SJCRH30 (cell line): Measurements from ENCODE around the gene COL19A1. TPM values are rescaled to one million over a fixed set of nuclear protein-coding genes. Genes with fewer than 3 reads are reported as not detected.

Experiments used
- DNase-seq, 2 experiments: peaks; one replicate each; pipeline ENCODE4 v3.0.0-alpha.2; 2015 to 2020
- H3K27ac ChIP-seq: fragments of 250-450 bp; sonication (Bioruptor Pico); 2 replicates; pipeline ENCODE4 v1.5.1; 2020; ENCODE audit warnings: mild to moderate bottlenecking, moderate library complexity
- H3K27me3 ChIP-seq: fragments of 250-450 bp; sonication (Bioruptor Pico); 2 replicates; pipeline ENCODE4 v1.5.1; 2020; ENCODE audit warnings: mild to moderate bottlenecking, moderate library complexity
- H3K36me3 ChIP-seq: fragments of 250-450 bp; sonication (Bioruptor Pico); 2 replicates; pipeline ENCODE4 v1.5.1; 2020; ENCODE audit warnings: mild to moderate bottlenecking, moderate library complexity
- H3K4me1 ChIP-seq: fragments of 250-450 bp; sonication (Bioruptor Pico); 2 replicates; pipeline ENCODE4 v1.5.1; 2020; ENCODE audit warnings: mild to moderate bottlenecking, moderate library complexity
- H3K4me3 ChIP-seq: fragments of 250-450 bp; sonication (Bioruptor Pico); 2 replicates; pipeline ENCODE4 v1.5.1; 2020; ENCODE audit warnings: mild to moderate bottlenecking, moderate library complexity
- H3K9me3 ChIP-seq: fragments of 250-450 bp; sonication (Bioruptor Pico); replicated peaks from 2 replicates; pipeline ENCODE4 v1.5.1; 2020; ENCODE audit warnings: mild to moderate bottlenecking, moderate library complexity
- total RNA-seq: library from RNA; depleted of rRNA; stranded (reverse); fragments of >200 nt; shearing (Covaris generic); gene quantifications from 2 replicates; pipeline ENCODE4 v1.2.3, GENCODE V29; 2014

The COL19A1 gene
- total RNA-seq, 1 experiment from 2014 or later: 7.3 TPM

DNA sequence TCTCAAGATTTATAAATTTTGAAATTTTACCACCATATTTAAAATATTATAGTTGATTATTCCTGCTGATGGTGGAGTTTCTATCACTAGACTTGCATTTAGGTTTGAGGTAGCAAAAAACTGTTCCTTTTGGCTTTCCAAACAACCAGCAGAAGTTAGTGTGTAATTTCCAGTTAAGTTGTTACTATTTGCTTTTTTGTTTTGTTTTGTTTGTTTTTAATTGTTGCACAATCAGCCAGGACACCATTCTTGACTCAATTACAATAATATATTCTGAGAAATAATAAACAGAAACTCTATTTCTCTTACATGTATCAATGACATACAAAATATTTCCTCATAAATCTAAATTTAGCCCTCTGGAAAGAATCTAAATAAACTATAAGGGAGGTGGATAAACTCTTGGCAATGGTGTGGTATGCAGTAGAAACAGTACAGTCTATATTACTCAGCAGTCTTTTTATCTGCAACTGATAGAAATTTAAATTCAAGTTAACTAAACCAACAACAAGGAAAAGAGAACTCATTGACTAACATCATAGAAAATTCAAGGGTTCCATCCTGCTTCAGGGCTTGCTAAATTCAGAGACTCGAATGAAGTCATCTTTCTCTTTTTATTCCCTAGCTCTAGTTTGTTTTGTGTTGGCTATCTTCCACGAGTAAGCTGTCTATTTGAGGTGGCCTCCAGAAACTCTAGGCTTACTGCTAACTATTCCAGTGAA is 19.4 kb upstream of the COL19A1 start:
- peaks cover 2% of the 10 kb centered on the region; the same call in 1 of the 2 replicates for H3K9me3 ChIP-seq
- H3K4me1 ChIP-seq: peaks cover 12% of the 10 kb centered on the region
- no peak overlapping the region for H3K27ac ChIP-seq
- H3K27me3 ChIP-seq: no peaks in the 10 kb centered on the region
- DNase-seq: no peak
- no peak overlapping the region for H3K4me3 ChIP-seq
- H3K36me3 ChIP-seq: no peaks in the 10 kb centered on the region

DNA sequence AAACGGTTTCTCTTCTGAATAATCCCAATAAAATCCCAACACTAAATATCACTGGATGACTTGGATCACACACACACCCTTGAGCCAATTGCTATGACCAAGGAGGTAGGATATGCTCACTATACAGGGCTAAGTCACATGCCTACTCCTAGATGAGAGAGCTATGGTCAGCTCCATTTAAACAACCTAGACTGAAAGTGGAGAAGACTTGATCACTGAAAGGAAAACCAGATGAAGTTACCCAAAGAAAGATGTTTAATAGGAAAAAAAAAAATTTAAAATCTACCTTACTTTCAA is 18.9 kb upstream of the COL19A1 start:
- Histone ChIP-seq H3K4me3 (no peak overlapping the region), H3K9me3 (peaks cover 3% of the 10 kb centered on the region), H3K27me3 (no peaks in the 10 kb centered on the region), H3K27ac (no peak overlapping the region), H3K4me1 (peaks cover 12% of the 10 kb centered on the region), H3K36me3 (no peaks in the 10 kb centered on the region)
- DNase-seq: no peak

DNA sequence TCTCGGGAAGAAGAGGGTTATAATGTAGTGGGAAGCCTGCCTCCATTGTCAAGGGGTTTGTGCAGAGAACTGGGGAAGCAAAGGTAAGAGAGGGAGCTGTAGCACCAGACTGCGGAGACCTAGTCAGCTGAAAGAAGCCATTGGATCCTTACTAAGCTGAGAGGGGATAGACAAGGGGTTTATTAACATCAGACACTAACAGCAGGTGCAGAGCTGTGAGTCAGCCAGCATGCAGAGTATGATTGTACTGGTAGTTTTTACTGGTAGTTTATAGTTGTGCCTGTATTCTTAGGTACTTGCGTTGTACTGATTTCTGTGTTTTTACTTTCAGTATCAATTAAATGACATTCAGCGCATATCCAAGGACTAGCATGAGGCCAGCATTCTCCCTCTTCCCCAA is 17.8 kb upstream of the COL19A1 start:
- H3K4me1 ChIP-seq: peaks cover 12% of the 10 kb centered on the region
- no peak overlapping the region for H3K4me3 ChIP-seq
- no peaks in the 10 kb centered on the region for H3K27me3 ChIP-seq
- H3K36me3 ChIP-seq: no peaks in the 10 kb centered on the region
- peaks cover 10% of the 10 kb centered on the region for H3K9me3 ChIP-seq
- peak; percentile 36 to 74 for DNase-seq
- H3K27ac ChIP-seq: no peak overlapping the region; the same call in 1 of the 2 replicates

DNA sequence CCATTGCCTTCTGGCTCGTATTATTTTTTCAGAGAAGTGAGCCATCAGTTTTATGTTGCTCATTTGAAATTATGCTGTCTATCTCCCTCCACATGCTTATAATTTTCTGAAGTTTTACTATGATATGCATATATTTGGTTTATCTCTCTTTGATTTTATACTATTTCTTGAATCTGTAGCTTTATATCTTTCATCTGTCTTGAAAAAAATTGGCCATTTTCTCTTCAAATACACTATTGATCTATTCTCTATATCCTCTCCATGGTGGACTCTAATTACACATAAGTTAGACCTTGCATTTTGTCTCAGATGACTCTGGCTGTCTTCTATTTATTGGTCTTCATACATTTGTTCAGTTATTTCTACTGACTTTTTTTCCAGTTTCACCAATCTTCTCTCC is 13.7 kb upstream of the COL19A1 start:
- Histone ChIP-seq H3K4me3 (no peak overlapping the region), H3K27me3 (no peaks in the 10 kb centered on the region), H3K27ac (no peak overlapping the region), H3K9me3 (peaks cover 10% of the 10 kb centered on the region), H3K36me3 (no peaks in the 10 kb centered on the region; the same call in 1 of the 2 replicates), H3K4me1 (peaks cover 7% of the 10 kb centered on the region)
- DNase-seq: no peak

DNA sequence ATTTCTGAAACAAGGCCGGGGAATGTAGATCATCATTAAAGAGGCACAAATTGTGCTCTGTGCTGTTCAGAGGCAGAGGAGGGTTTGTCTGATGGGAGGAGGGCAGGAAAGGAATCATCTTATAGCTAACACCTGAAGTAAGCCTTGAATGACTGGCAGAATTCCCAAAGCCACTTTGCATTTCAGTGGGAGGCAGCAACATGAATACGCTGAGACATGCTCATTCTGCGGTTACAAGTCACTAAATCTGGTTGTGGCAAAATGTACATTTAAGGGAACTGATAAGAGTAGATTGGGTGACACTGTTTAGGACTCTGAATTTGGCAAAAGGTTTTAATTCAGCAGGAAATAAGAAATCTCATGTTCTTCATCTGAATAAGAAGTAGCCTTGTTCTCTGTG is 4.4 kb upstream of the COL19A1 start:
- DNase-seq: peak in 1 of 2 experiments; percentile 51
- no peak overlapping the region for H3K4me3 ChIP-seq
- no peaks in the 10 kb centered on the region for H3K27me3 ChIP-seq
- H3K27ac ChIP-seq: no peak overlapping the region
- no peaks in the 10 kb centered on the region for H3K36me3 ChIP-seq
- peaks cover 36% of the 10 kb centered on the region for H3K4me1 ChIP-seq
- no peaks in the 10 kb centered on the region; the same call in 1 of the 2 replicates for H3K9me3 ChIP-seq

DNA sequence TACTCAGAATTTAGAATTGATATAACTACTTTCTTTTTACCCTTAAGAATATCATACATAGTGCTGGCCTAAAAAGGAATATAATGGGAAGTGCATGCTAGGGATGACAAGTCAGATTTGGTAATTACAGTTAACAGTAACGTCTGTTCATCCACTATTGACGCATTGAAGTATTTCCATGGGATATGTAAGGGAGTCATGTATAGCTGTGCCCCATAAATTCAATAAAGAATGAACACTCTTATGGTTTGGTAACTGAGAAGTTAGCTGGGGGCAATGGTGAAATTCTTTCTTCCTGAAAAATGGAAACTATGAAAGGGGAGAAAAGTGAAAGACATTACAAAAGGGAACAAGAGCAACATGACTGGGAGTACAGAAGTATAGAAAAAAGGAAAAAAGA is 2.6 kb upstream of the COL19A1 start:
- peak in 1 of 2 experiments; percentile 44 for DNase-seq
- no peaks in the 10 kb centered on the region; the same call in 1 of the 2 replicates for H3K9me3 ChIP-seq
- no peaks in the 10 kb centered on the region for H3K36me3 ChIP-seq
- peak overlapping the region; percentile 82 for H3K27ac ChIP-seq
- H3K4me1 ChIP-seq: peaks cover 43% of the 10 kb centered on the region
- no peak overlapping the region for H3K4me3 ChIP-seq
- H3K27me3 ChIP-seq: no peaks in the 10 kb centered on the region

DNA sequence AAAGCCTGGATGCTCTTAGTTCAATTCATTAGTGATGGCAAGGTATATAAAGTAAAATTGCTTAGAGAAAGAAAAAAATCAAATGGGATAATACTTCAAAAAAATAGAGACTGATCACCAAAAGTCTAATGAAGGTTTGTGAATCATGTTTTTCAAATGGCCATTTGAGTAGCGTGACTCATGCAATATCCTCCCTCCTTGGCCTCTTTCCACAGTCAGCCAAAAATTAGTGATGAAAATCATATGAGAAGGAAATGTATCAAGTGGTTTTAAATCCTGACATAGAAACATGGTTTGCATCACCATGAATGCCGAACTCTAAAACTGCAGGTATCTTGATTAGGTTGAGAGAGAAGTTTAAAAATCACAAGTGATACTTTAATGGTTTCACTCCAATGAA is 1.2 kb upstream of the COL19A1 start:
- H3K4me3 ChIP-seq: peak overlapping the region; percentile 69
- H3K27ac ChIP-seq: peak overlapping the region; percentile 82
- no peaks in the 10 kb centered on the region; the same call in none of the 2 replicates for H3K36me3 ChIP-seq
- H3K27me3 ChIP-seq: no peaks in the 10 kb centered on the region
- peak; percentile 20 to 70 for DNase-seq
- peaks cover 55% of the 10 kb centered on the region for H3K4me1 ChIP-seq
- no peaks in the 10 kb centered on the region for H3K9me3 ChIP-seq

DNA sequence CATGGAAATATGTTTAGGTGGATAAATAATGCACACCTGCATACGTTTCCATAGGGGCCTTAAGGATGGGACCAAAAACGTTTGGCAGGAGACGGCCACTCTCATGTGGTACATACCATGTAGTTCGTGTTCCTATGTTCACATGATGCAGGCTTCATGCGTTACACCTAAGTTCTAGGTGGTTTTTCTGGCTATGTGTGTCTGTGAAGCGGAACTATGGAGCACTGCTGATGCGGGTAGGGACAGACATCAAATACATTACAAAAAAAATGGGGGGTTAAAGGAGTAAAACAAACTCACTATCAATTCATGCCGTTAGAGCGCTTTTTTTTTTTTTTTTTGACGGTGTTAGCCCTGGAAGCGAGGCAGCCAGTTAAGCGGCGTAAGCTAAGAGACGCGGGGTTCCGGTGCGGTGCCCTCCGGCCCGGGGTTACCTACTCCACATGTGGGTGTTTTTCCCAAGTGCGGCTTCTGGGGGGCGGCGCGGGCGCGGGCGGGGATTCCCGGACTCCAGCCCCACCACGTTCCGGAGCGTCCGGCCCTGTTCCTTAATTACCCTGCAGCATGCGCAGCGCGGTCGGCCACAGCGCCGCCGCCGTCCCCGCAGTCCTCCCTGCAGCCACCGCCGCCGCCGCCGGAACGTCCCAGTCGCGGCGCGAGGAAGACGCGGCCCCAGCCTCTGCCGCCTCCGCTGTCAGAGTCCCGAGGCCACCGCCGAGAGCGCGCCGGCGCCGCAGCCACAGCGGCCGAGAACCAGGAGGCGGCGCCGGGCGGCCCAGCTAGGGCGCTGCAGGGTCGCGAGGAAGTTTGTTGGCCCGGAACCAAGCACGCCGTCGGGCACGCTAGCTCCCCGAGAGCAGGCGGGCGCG is 648 bp downstream of the COL19A1 start:
- peaks cover 66% of the 10 kb centered on the region for H3K4me1 ChIP-seq
- H3K9me3 ChIP-seq: no peaks in the 10 kb centered on the region
- no peaks in the 10 kb centered on the region for H3K27me3 ChIP-seq
- H3K27ac ChIP-seq: peak overlapping the region; percentile 82
- peak; percentile 78 to 80 for DNase-seq
- H3K4me3 ChIP-seq: peak overlapping the region; percentile 69
- no peaks in the 10 kb centered on the region; the same call in none of the 2 replicates for H3K36me3 ChIP-seq

DNA sequence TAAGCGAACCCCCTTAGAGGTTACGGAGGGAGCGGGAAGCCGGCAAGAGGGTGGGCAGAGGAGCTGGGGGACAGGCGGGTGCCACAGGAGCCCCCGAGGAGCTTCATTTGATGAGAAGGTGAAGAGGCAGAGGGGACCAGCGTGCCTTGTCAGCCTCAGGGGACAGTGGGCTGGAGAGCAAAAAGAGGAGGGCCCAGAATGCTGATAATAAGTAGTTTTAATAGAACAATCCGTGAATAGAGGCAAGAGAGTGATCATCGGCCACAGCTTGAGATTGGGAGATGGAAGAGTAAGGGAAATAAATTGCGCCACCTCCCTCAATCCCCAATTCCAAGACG is 1.3 kb downstream of the COL19A1 start:
- Histone ChIP-seq H3K27me3 (no peaks in the 10 kb centered on the region), H3K4me3 (peak overlapping the region; percentile 69), H3K27ac (peak overlapping the region; percentile 82), H3K36me3 (no peaks in the 10 kb centered on the region; the same call in none of the 2 replicates), H3K9me3 (no peaks in the 10 kb centered on the region), H3K4me1 (peaks cover 66% of the 10 kb centered on the region)
- DNase-seq: no peak

DNA sequence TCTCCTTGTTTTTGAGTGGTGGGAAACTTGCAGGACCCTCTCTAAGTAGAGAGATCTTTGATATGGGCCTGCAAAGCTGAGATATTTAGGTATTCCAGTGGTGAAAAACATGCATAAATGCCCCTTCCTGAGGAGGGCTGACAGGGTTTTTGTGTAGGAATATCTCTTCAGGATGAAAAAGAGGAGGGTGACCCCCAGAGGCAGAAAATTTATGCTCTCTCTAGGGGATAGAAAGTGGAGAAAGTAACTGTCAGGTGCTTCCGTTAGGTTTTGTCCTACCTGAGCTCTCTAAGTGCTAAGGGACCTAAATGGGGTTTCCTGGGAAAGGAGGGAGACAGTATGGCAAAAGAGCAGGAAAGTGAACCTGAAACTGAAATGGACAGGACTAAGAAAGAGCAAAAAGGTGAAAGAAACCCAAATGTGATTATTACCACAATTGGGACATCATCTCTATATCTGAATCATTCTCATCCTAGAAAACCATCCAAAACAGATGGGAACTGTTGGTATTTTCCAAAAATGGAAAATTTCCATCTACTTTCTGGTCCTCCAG is 2.0 kb downstream of the COL19A1 start:
- Histone ChIP-seq H3K4me1 (peaks cover 65% of the 10 kb centered on the region), H3K27ac (no peak overlapping the region), H3K4me3 (no peak overlapping the region), H3K9me3 (no peaks in the 10 kb centered on the region), H3K27me3 (no peaks in the 10 kb centered on the region), H3K36me3 (no peaks in the 10 kb centered on the region; the same call in none of the 2 replicates)
- DNase-seq: no peak

DNA sequence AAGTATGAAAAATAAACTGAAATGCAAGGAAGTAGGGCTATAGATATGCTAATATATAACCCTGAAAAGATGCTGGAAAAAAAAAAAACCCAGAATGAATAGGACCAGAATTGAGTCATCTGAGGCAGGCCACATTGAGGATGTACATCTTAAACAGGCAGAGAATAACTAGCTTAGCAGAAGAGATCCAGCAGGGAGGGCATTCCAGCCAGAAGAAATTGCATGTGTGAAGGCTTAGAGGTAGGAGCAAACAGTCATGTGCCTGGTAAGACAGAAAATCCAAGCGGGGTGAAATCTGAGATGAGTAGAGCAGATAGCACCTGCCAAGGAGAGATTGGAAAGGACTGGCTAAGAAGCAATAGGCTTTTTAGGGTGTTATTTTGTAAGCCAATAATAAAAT is 2.6 kb downstream of the COL19A1 start:
- Histone ChIP-seq H3K9me3 (no peaks in the 10 kb centered on the region), H3K4me1 (peaks cover 65% of the 10 kb centered on the region), H3K4me3 (no peak overlapping the region), H3K27me3 (no peaks in the 10 kb centered on the region), H3K27ac (no peak overlapping the region), H3K36me3 (no peaks in the 10 kb centered on the region; the same call in none of the 2 replicates)
- DNase-seq: peak; percentile 39 to 72

DNA sequence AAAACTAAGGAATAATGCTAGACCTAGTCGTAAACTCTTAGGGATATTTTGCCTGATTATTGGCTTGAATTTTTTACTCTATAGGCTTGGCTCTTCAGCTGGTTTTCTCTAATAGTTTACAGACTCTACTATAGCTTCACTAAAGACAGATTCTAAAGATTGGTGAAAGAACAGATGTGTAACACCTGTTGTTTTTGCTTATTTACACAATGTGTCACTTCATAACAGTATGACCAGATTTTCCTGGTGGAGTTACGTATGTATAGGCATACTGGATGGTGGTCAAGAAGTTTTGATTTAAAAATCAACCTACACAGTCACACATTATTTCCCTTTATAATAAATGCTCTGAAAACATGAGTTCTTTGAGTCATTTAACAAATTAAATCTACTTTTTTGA is 4.8 kb downstream of the COL19A1 start:
- Histone ChIP-seq H3K4me3 (no peak overlapping the region), H3K27ac (peak overlapping the region; percentile 73), H3K4me1 (peaks cover 49% of the 10 kb centered on the region), H3K27me3 (no peaks in the 10 kb centered on the region), H3K36me3 (no peaks in the 10 kb centered on the region; the same call in none of the 2 replicates), H3K9me3 (no peaks in the 10 kb centered on the region)
- peak in 1 of 2 experiments; percentile 83 for DNase-seq

DNA sequence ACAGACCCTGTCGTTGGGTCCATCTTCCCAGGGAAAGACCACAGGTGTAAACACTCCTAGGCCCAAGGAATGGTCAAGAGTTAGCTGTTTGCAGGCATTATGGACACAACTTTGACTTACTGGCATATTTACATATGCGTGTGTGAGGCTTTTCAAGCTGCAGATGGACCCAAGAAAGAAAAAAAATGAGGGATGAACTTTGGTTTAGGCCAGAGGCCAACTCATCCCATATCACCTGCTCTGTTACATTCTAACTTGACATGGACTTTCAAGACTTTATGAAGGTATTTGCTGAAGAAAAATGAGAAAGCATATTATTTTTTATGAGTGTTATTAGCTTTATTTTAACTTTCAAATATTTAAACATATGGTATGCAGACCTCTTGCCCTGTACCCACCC is 6.9 kb downstream of the COL19A1 start:
- no peaks in the 10 kb centered on the region for H3K27me3 ChIP-seq
- H3K4me3 ChIP-seq: no peak overlapping the region
- H3K36me3 ChIP-seq: no peaks in the 10 kb centered on the region; the same call in none of the 2 replicates
- H3K9me3 ChIP-seq: no peaks in the 10 kb centered on the region
- no peak overlapping the region for H3K27ac ChIP-seq
- DNase-seq: no peak
- peaks cover 47% of the 10 kb centered on the region for H3K4me1 ChIP-seq

DNA sequence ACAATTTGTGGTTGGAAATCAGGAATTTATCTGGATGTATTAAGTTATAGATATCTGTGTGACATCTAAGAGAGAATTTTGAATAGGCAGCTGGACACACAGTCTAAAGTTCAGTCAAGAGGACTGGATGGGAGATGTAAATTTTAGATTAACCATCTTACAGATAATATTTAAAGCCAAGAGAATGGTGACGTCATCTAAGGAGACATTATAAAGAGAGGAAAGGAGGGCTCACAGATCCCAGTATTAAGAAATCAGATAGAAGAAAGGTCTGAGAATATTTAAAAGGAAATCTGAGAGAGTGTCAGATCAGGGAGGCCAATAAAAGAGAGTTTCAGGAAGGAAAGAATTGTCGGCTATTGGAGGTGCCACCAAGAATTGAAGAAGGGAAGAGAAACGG is 9.4 kb downstream of the COL19A1 start:
- peaks cover 24% of the 10 kb centered on the region for H3K4me1 ChIP-seq
- no peaks in the 10 kb centered on the region for H3K27me3 ChIP-seq
- no peak for DNase-seq
- H3K36me3 ChIP-seq: no peaks in the 10 kb centered on the region
- no peak overlapping the region for H3K4me3 ChIP-seq
- no peak overlapping the region for H3K27ac ChIP-seq
- no peaks in the 10 kb centered on the region for H3K9me3 ChIP-seq

DNA sequence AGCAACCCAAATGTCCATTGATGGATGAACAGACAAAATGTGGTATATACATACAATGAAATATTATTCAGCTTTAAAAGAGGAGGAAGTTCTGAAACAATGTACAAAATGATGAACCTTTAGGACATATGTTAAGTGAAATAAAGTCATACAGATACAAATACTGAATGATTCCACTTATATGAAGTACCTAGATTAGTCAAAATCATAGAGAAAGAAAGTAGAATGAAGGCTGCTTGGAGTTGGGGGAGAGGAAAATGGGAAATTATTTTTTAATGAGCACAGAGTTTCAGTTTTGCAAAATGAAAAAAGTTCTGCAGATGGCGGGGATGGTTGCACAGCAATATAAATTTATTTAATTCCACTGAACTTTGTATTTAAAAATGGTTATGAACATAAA is 12.4 kb downstream of the COL19A1 start:
- Histone ChIP-seq H3K9me3 (no peaks in the 10 kb centered on the region), H3K36me3 (peaks cover 7% of the 10 kb centered on the region), H3K4me1 (no peaks in the 10 kb centered on the region; the same call in 1 of the 2 replicates), H3K27me3 (no peaks in the 10 kb centered on the region), H3K27ac (no peak overlapping the region), H3K4me3 (no peak overlapping the region)
- no peak for DNase-seq
